Measurements from ENCODE around the gene GPR42. TPM values are rescaled to one million over a fixed set of nuclear protein-coding genes. Genes with fewer than 3 reads are reported as not detected.
"Not testable (repeated sequence)": the region's sequence is repeated elsewhere in the genome, so short reads cannot be mapped to it uniquely, and the experiment has no call there.

The GPR42 gene
- polyA plus RNA-seq, 1 donor = not detected

DNA sequence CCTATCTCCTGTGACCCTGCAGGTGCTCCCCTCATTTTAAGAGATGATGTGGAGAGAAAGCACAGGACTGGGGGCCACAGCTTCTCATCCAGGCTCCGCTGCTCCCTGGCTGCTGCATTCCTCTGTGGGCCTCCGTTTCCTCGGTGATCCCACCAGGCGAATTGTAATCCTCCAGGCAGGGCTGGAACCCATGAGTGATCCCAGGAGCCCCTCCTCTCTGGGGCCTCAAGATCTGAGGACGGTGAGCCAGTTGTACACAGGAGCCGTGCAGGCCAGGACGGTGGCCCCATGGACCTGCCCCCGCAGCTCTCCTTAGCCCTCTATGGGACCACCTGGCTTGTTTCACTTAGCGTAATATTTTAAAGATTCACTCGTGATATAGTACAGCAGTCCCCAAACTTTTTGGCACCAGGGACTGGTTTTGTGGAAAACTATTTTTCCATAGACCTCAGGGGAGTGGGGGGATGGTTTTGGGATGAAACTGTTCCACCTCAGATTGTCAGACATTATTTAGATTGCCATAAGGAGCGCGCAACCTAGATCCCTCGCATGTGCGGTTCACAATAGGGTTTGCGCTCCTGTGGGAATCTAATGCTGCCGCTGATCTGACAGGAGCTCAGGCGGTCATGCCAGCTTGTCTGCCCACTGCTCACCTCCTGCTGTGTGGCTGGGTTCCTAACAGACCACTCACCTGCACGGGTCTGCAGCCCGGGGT, 7.0 kb upstream of the GPR42 start:
- no peak for DNase-seq

DNA sequence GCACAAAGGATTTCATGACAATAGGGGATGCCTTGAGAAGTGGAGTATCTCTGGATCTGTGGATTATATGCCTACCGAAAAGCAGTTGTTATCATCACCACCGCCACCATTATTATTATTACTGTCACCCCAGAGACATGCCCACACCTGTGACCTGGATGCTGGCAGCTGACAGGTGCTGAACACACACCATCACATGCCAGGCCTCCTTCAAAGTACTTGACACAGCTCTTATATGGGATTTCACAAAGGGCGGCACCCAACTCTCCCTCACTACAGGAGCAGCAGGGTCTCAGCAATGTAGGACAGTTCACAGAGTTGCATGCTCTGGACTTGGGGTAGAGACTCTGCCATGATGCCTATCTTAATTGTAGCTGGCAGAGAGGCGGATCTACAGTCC, 5.6 kb upstream of the GPR42 start:
- DNase-seq = no peak

DNA sequence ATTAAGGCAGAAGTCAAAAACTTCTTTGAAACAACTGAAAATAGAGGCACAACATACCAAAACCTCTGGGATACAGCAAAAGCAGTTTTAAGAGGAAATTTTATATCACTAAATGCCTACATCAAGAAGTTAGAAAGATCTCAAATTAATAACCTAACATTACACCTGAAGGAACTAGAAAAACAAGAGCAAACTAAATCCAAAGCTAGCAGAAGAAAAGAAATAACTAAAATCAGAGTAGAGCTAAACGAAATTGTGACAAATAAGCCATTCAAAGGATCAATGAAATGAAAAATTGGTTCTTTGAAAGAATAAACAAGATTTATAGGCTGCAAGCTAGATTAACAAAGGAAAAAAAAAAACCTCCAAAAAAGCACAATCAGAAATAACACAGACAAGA, 2.5 kb upstream of the GPR42 start:
- DNase-seq = no peak

DNA sequence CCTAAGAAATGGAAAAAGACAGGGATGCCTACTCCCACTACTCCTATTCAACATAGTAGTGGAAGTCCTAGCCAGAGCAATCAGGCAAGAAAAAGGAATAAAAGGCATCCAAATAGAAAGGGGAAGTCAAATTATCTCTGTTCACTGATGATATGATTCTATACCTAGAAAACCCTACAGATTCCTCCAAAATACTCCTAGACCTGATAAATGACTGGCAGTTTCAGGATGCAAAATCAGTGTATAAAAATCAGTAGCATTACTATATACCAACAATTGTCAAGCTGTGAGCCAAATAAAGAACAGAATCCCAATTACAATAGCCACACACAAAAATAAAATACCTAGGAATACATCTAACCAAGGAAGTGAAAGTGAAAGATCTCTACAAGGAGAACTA, 1.3 kb upstream of the GPR42 start:
- DNase-seq = no peak

DNA sequence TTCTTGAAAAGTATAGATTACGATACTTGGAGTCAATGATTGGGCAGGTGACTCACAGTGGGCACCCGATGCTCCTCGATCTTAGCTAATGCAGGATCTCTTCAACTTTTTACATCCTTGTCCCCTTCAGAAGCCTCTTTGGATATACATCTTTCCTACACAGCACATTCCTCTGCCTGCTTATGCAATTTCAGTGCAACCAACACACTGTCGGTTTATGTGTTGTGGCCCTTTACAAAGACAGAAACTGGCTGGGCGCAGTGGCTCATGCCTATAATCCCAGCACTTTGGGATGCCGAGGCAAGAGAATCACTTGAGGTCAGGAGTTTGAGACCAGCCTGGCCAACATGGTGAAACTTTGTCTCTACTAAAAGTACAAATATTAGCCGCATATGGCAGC, 2.6 kb downstream of the GPR42 start:
- DNase-seq = no peak

DNA sequence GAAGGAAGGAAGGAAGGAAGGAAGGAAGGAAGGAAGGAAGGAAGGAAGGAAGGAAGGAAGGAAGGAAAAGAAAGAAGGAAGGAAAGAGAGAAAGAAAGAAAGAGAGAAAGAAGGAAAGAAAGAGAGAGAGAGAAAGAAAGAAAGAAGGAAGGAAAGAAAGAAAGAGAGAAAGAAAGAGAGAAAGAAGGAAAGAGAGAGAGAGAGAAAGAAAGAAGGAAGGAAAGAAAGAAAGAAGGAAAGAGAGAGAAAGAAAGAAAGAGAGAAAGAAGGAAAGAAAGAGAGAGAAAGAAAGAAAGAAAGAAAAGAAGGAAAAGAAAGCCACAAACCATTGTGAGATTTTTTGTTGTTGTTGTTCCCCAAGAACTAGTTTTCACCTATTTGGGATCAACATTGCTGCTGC, 3.2 kb downstream of the GPR42 start:
- not testable (repeated sequence) for DNase-seq

DNA sequence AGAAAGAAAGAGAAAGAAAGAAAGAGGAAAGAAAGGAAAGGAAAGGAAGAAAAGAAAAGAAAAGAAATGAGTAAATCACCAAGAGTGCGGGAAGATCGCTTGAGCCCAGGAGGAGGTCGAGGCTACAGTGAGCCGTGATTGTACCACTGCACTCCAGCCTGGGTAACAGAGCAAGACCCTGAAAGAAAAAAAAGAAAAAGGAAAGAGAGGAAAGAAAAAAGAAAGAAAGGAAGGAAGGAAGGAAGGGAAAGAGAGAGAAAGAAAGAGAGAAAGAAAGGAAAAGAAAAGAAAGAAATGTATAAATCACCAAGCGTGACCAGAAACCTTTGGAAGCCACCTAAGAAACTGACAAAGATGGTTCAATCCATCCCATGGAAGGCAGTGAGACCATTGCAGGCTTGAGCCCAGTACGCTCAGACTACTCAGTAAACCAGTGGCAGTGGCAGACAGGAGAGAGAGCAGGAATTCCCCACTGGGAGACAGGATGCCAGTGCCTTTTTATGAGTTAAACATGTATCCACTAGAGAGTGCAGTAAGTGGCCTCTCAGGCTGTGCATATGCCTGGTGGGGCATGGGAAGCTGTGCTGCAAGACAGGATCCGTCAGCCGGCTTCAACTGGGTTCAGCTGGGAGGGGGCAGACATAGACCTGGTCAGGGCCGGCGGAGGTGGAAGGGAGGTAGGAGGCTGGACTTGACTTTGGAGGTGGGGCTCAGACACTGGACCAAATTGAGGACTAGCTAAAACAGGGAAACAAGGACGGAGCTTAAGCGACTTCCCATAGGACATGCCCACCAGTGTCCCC, 4.8 kb downstream of the GPR42 start:
- DNase-seq = no peak

DNA sequence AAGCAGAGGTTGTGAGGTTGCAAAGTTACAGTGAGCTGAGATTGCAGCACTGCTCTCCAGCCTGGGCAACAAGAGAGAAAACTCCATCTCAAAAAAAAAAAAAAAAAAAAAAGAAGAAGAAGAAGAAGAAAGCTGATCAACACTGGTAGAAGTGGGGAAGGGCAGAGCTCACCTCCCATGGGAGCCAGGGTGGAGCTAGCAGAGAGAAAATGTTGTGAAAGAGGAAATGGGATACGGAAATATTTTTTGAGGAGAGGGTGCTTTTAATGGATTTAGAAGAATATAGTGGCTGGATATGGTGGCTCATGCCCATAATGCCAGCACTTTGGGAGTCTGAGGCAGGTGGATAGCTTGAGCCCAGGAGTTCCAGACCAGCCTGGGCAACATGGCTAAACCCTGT, 6.8 kb downstream of the GPR42 start:
- no peak for DNase-seq

DNA sequence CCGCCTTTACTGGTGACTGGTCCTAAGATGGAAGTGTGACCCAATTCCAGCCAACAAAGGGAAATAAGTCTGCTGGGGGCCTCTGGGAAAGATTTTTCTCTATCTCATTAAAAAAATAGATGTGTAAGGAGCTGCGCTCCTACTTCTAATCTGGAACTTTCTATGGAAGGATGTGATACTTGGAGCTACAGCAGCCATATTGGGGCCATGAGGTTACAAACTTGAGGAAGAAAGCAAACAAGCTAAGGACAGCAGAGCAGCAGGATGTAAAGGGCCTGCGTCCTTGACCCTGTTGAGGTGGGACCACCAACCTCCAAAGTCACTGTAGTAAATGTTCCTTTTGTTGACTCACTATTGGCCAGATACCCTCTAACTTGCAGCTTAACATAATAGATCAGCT, 7.5 kb downstream of the GPR42 start:
- DNase-seq = no peak

DNA sequence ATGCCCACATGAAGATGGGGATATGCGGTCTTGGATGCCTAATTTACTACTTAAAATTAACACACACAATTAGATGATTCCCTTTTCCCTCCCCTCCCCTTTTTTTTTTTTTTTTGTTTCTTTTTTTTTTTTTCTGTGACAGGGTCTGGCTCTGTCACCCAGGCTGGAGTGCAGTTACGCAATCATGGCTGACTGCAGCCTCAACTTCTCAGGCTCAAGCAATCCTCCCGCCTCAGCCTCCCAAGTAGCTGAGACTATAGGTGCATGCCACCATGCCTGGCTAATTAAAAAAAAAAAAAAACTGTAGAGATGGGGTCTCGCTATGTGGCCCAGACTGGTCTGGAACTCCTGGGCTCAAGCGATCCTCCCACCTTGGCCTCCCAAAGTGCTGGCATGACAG, 8.7 kb downstream of the GPR42 start:
- DNase-seq = not testable (repeated sequence)

DNA sequence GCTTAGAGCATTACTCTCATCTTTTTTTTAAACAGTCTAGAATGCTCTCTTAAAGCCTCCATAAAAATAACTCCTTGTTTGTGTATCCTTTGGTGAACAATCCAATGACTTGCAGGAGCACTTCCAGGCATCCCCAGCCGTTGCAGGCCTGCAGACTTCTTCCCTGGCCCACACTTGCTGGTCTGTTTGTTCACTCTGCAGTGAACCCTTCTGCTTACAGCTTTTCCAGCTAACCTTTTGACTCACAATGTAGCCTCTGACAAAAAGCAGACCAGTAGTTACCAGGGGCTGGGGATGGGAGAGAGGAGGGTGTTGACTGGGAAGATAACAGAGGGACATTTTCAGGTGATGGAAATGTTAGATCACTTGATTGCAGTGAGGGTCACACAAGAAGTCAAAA, 9.1 kb downstream of the GPR42 start:
- DNase-seq = no peak

DNA sequence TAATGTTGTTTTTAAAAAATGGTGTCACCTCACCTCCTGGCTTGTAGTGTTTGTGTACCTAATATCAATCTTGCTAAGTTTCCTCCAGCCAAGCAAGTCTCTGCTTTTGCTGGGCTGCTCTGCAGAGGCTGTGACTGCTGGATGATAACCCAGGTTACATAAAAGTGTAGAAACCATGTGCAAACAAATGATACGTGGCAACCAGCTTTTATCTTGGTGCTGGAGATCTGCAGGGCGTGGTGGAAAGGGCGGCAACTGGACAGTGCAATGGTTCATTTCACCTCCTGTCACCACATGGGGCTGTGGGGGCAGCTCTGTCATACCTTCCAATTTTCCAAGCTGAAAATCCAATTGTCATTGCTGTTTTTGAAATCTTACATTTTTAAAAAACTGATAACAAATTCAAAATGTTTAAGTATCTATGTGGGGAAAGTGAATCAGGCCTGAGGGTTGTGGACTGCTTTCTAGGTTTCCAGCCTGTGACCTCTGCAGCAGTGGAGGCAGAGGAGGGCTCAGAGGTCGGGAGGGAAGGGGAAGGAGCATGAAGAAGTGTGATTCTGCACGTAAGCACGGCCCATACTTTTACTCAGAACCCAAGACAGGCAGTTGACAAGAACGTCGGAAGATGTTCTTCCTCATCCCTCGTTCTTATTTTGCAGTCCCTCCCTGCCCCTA, 9.7 kb downstream of the GPR42 start:
- DNase-seq = no peak

DNA sequence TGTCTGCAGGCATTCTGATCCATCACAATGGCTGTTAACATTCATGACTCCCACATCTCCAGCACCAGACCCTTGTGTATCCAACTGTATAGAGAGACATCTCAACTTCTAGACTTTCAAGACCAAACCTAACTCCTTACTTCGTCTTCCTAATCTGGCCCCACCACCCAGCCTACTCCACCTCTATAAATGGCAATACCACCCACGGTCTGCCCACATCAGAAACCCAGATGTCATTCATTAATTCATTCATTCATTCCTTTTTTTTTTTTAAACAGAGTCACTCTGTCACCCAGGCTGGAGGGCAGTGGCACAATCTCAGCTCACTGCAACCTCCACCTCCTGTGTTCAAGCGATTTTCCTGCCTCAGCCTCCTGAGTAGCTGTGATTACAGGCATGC, 10.4 kb downstream of the GPR42 start:
- DNase-seq = no peak

DNA sequence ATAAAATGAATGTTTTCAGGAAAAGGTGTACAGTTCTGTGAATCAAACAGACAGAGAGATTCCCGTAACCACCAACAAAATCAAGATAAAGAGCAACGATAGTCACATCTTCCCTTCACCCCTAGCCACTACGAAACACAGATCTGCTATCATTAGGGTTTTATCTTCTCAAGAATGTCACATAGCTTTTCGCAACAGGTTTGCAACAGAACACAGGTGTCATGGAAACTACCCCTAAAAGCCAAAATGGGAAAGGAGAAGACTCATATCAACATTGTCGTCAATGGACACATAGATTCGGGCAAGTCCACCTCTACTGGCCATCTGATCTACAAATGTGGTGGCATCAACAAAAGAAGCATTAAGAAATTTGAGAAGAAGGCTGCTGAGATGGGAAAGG, 11.1 kb downstream of the GPR42 start:
- DNase-seq = no peak

DNA sequence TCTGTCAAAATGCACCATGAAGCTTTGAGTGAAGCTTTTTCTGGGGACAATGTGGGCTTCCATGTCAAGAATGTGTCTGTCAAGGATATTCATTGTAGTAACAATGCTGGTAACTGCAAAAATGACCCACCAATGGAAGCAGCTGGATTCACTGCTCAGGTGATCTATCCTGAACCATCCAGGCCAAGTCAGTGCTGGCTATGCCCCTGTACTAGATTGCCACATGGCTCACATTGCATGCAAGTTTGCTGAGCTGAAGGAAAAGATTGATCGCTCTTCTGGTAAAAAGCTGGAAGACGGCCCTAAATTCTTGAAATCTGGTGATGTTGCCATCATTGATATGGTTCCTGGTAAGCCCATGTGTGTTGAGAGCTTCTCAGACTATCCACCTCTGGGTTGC, 12.7 kb downstream of the GPR42 start:
- DNase-seq = no peak

DNA sequence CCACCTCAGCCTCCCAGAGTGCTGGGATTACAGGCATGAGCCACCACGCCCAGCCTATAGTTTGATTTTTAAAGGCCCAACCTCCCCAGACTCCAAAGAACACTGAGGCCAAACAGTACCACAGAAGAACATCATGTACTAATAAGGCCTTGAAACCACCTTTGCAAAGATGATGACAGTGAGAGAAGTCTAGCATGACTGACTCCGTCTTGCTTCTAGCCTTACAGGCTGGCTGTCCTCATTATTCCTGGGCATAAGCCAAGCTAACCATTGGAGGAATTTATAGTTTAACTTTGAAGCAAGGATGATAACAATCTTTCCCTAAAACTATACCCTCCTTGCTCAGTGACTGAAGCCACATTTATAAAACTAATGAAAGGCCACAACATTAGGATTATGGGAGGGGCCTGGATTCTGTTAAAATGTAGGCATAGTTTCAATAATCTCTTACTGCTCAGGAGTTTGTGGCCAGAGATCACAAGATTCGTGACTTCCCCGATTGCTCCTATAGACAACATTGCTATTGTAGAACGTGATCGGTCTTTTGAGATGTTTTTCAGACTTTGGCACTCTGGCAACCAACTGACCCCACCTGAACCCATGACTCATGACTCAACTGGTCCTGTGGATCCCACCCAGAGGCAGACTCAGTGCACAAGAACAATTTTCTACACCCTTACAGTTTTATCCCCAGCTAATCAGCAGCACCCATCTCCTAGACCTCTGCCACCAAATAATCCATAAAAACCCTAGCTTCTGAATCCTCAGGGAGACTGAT, 17.6 kb downstream of the GPR42 start:
- DNase-seq = no peak

DNA sequence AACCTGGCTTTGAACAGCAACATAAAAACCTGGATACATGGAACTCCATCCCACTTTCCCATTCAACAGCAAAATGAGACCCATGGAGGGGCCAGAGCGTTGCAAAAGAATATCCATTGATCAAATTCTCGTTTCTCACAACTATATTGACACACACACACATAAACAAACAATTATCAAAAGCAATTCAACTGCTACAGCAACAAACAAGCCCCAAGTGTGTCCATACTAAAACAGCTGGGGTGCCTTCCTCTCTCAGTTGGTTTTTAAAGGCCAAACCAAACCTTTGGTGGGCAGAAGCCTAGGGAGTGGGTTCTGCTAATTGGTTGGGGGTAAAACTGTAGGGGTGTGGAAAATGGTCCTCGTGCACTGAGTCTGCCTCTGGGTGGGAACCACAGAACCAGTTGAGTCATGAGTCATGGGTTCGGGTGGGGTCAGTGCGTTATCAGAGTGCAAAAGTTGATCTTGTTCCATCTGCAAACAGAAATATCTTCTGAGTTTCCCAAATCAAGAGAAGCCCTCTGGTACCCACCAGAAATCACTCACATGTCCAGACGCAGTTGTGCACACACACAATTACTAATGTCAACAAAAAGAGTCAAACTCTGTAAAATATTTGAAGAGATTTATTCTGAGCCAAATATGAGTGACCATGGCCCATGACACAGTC, 18.5 kb downstream of the GPR42 start:
- DNase-seq = no peak

DNA sequence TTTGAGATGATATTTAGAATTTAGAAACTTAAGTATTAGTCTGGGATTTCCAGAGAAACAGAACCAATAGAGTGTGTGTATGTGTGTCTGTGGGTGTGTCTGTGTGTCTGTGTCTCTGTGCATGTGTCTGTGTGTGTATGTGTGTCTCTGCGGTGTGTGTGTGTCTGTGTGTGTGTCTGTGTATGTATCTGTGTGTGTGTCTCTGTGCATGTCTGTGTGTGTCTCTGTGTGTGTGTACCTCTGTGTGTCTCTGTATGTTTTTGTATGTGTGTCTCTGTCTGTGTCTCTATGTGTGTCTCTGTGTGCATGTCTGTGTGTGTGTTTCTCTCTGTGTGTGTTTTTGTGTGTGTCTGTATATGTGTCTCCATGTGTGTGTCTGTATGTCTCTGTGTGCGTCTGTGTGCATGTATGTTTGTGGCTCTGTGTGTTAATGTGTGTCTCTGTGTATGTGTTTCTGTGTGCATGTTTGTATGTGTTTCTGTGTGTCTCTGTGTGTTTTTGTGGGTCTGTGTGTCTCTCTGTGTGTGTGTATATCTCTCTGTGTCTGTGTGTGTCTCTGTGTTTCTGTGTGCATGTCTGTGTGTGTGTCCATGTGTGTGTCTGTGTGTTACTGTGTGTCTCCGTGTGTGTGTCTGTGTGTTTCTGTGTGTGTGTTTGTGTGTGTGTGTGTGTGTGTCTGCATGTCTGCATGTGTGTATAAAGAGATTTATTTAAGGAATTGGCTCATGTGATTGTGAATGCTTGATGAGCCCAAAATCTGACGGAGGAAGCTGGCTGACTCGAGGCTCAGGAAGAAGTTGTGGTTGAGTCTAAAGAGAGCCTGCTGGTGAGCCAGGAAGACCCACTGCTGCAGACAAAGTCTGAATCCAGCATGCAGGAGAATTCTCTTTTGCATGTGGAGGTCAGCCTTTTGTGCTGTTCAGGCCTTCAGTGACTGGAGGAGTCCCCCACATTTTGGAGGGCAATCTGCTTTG, 22.2 kb downstream of the GPR42 start:
- no peak for DNase-seq

DNA sequence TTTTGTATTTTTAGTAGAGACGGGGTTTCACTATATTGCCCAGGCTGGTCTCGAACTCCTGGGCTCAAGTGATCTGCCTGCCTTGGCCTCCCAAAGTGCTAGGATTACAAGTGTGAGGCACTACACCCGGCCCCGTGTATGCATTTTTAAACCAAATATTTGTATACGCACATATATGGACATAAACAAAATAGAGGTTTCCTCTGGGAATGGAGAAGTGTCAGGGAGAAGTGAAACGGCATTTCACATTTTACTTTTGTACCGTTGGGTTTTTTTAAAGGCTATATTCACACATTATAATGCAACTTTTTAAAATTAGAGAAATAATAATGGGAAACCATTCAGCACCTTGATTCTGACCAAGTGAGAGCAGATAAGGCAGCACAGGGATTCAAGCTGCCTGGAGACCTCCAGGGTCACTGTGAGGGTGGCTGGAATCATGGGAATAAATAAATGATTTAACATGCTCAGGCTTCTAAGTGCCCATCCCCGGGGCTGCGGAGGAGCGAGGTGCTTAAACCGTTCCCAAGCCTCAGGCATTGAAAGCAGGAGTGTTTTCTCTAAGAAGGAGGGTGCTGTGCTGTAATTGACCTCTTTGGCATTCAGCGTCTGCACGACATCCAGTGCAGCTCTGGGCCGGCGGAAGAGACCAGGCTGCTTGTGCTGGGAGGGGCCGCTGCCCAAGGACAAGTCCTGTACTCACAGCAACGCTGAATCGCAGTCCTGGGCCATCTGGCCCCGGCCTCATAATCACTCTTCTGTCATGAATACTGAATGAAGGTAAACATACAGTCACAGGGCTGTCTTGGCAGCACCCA, 24.7 kb downstream of the GPR42 start:
- DNase-seq = no peak

Data from left kidney (tissue), 2 donors.